Calu3 (cell line): ENCODE results near the gene TTLL9. TPM values are rescaled to one million over a fixed set of nuclear protein-coding genes. Genes with fewer than 3 reads are reported as not detected.

Experiments
- BruUV-seq: library from RNA; stranded (reverse); fragments of 400-500 nt; replicated peaks from 2 replicates; lab custom pipeline; 2021; lab: Mats Ljungman, UMichigan
- CTCF ChIA-PET: fragments of 300-600 bp; sonication (Branson Sonifier 250); formaldehyde crosslinking; loops from one replicate; lab custom pipeline; 2022; ENCODE audit warnings: antibody characterized with exemption; lab: Charles Lee
- DNase-seq: peaks from one replicate; pipeline ENCODE4 v3.0.0; 2022
- H3K27ac Mint-ChIP-seq: one replicate; pipeline ENCODE4 v1.8.0; 2022; ENCODE audit warnings: mixed read lengths; ENCODE audit not compliant: unreplicated experiment
- H3K27me3 Mint-ChIP-seq: one replicate; pipeline ENCODE4 v1.8.0; 2022; ENCODE audit warnings: mixed read lengths; ENCODE audit not compliant: unreplicated experiment
- H3K36me3 Mint-ChIP-seq: one replicate; pipeline ENCODE4 v1.8.0; 2022; ENCODE audit warnings: mild to moderate bottlenecking, moderate library complexity, mixed read lengths; ENCODE audit not compliant: insufficient read depth, unreplicated experiment
- H3K4me1 Mint-ChIP-seq: one replicate; pipeline ENCODE4 v1.8.0; 2022; ENCODE audit warnings: mild to moderate bottlenecking, low read depth, mixed read lengths; ENCODE audit not compliant: unreplicated experiment
- H3K4me3 Mint-ChIP-seq: one replicate; pipeline ENCODE4 v1.8.0; 2022; ENCODE audit warnings: mild to moderate bottlenecking, low read depth, moderate library complexity, mixed read lengths; ENCODE audit not compliant: unreplicated experiment
- H3K9me3 Mint-ChIP-seq: one replicate; pipeline ENCODE4 v1.8.0; 2022; ENCODE audit warnings: low read depth, mixed read lengths; ENCODE audit not compliant: unreplicated experiment
- intact Hi-C: fragments of 100-400 bp; cut with micrococcal nuclease; formaldehyde crosslinking; loops from one replicate; pipeline ENCODE4 v1.10.0; 2022; ENCODE audit not compliant: unreplicated experiment
- total RNA-seq: library from RNA; stranded (reverse); gene quantifications from 2 replicates; pipeline ENCODE4 v1.2.3, GENCODE V29; 2022
- TF ChIP-seq, protein P1 (sequence below): fragments of 200-600 bp; IDR thresholded peaks from one replicate; pipeline ENCODE4 v1.8.0; 2022; ENCODE audit warnings: antibody characterized with exemption; ENCODE audit not compliant: unreplicated experiment

TTLL9 gene
- total RNA-seq, 1 experiment from 2014 or later, result not detected

DNA sequence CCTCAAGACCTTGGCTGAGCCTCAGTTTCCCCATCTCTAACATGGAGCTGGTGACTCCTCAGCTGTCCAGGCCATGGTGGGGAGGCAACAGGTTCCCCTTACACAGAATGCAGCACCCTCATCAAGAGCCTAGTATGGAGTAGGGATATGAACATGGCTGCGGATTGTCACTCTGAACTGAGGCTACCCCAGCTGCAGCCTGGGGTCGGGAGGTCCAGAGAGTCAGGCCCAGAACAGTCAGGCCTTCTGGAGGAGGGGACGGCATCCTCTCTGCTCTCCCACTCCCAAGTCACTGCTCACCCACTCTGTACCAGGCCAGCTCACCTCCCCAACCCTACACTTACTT is 23.7 kb upstream of the TTLL9 start:
- Mint-ChIP-seq H3K9me3 (no peaks in the 10 kb centered on the region), H3K27me3 (peaks cover 43% of the 10 kb centered on the region), H3K36me3 (peaks cover 7% of the 10 kb centered on the region), H3K4me1 (peaks cover 21% of the 10 kb centered on the region), H3K27ac (no peak overlapping the region), H3K4me3 (no peak overlapping the region)
- CTCF ChIA-PET, result interaction anchor here (0.6 to 1.6 kb wide), 12 partner anchors 9 to 213 kb away, joined by 3 to 27 read pairs (median 3); partner anchors contain the start of gene PDRG1
- no peak for DNase-seq
- BruUV-seq, result no TSS peak
- intact Hi-C loops, result loop anchor here (1.0 kb wide), 1 partner anchor 23 kb away; no protein-coding TSS in a partner anchor
- TF ChIP-seq, protein P1, sequence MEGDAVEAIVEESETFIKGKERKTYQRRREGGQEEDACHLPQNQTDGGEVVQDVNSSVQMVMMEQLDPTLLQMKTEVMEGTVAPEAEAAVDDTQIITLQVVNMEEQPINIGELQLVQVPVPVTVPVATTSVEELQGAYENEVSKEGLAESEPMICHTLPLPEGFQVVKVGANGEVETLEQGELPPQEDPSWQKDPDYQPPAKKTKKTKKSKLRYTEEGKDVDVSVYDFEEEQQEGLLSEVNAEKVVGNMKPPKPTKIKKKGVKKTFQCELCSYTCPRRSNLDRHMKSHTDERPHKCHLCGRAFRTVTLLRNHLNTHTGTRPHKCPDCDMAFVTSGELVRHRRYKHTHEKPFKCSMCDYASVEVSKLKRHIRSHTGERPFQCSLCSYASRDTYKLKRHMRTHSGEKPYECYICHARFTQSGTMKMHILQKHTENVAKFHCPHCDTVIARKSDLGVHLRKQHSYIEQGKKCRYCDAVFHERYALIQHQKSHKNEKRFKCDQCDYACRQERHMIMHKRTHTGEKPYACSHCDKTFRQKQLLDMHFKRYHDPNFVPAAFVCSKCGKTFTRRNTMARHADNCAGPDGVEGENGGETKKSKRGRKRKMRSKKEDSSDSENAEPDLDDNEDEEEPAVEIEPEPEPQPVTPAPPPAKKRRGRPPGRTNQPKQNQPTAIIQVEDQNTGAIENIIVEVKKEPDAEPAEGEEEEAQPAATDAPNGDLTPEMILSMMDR, result peak; percentile 22

DNA sequence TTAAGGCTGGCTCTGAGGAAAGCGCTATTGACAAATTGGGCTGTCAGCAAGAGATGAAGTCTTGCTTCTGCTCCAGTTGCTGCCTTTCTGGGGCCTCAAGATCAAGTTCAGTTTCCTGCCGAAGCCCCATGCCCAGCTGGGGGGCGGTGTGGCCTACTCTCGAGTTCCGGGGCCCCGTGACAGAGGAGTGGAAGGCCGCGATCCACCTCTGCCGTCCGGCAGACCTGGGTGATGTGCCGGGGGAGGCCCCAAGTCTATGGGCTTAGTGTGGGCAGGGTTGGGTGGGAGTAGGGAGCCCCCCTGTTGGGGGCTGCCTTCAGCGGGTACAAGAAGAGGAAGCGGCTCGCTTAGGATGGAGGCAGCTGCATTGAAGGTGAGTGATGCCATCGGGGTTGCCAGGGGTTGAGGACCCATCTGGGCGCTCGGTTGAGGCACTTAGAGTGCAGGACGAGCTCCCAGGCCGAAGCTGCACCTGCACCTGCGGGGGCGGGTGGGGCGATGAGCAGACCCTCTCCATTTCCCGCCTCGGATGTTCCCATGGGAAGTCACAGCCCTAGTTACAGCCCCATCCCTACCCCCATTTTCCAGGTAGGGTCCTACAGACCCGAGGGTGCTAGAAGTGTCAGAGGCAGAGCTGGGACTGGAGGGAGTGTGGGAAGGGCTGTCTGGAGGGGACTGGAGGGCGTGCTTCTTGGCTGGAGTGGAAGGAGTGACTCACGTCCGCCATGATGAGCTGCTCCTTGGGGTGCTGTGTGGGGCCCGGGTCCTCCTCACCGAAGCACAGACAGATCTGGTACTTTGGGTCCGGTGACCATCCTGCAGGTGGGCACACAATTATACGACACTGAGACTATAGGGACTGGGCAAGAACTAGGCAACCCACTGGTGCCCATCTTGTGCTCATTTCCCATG is 22.1 kb upstream of the TTLL9 start:
- H3K36me3 Mint-ChIP-seq, result peaks cover 7% of the 10 kb centered on the region
- H3K27ac Mint-ChIP-seq, result no peak overlapping the region
- H3K4me3 Mint-ChIP-seq, result no peak overlapping the region
- H3K27me3 Mint-ChIP-seq, result peaks cover 46% of the 10 kb centered on the region
- peaks cover 9% of the 10 kb centered on the region for H3K4me1 Mint-ChIP-seq
- intact Hi-C loops, result no loop called here
- CTCF ChIA-PET, result no interaction called here
- no TSS peak for BruUV-seq
- no peaks in the 10 kb centered on the region for H3K9me3 Mint-ChIP-seq
- TF ChIP-seq, protein P1, result no peak
- DNase-seq, result no peak

DNA sequence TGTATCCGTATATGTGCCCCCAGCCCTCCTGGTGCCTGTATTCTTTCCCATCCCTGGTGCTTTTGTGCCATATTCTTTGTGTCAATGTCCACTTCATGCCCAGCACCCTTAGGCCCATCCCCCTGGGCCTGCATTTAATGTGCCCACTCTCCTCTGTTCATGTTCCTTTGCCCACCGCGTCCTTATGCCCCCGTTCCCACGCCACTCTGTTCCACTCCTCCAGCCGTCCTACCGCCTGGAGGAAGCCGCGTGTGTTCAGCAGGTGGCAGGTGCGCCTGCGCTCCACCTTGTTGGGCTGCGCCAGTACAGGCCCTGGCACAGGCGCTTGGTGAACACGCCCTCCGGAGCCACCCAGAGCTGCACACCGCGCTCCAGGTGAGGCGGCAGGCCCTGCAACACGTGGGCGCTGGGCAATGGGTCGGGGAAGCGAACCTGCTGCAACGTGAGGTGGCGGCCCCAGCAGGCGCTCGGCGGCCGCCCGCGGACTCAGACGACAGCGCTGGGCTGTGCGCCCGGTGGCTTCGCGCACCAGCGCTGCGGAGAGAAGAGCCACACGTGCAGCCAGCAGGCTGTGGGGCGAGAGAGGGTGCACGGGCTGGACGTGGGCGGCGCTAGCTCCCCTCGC is 21.0 kb upstream of the TTLL9 start:
- TF ChIP-seq, protein P1, result no peak
- H3K4me1 Mint-ChIP-seq, result peaks cover 9% of the 10 kb centered on the region
- peaks cover 7% of the 10 kb centered on the region for H3K36me3 Mint-ChIP-seq
- peak; percentile 75 for DNase-seq
- BruUV-seq, result no TSS peak
- H3K27me3 Mint-ChIP-seq, result peaks cover 46% of the 10 kb centered on the region
- no peaks in the 10 kb centered on the region for H3K9me3 Mint-ChIP-seq
- peak overlapping the region; percentile 31 for H3K4me3 Mint-ChIP-seq
- H3K27ac Mint-ChIP-seq, result no peak overlapping the region
- intact Hi-C loops, result no loop called here
- CTCF ChIA-PET, result interaction anchor here (0.8 to 1.7 kb wide), 4 partner anchors 11 to 102 kb away, joined by 3 to 6 read pairs (median 4); partner anchors contain the start of gene PDRG1

DNA sequence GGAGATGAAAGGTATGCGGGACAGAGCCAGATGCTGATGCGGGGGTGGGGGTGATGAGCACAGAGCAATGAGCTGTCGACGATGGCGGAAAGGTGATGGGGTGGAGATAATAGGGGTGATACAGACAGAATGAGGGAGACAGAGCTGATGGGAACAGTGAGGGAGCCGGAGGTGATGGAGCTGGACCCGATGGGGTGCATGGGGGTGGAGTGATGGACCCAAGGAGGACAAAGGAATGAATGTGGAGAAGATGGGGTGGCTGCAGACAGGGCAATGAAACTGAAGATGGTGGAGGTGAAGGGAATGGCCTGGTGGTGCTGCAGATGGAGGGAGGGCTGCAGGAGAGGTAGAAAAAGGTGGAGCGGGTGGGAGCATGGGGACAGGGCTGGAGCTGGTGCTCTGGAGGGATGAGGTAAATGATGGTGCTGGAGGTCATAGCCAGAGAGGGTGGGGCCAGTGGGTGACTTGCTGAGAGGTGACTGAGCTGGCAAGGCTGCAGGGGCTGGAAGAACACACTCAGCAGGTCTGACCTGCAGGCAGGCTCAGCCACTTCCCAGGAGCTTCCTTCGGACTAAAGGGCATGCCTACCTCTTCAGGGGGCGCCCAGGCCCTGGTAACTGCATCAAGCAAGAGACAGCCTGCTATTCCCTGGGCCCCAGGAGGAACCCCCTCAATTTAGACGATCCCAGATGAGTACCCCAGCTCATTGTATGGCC is 19.0 kb upstream of the TTLL9 start:
- no TSS peak for BruUV-seq

More for the DNA sequence above, 19.0 kb upstream of the TTLL9 start:
- DNase-seq, result no peak
- Mint-ChIP-seq H3K4me1 (peaks cover 9% of the 10 kb centered on the region), H3K9me3 (no peaks in the 10 kb centered on the region), H3K27ac (no peak overlapping the region), H3K27me3 (peaks cover 46% of the 10 kb centered on the region), H3K4me3 (no peak overlapping the region), H3K36me3 (peaks cover 7% of the 10 kb centered on the region)
- intact Hi-C loops, result loop anchor here (5.0 kb wide), 1 partner anchor 241 kb away; no protein-coding TSS in a partner anchor
- TF ChIP-seq, protein P1, result no peak
- CTCF ChIA-PET, result interaction anchor here (0.7 to 2.6 kb wide), 6 partner anchors 28 to 181 kb away, joined by 3 to 36 read pairs (median 5); partner anchors contain the start of gene PDRG1
